Gastrocnemius medialis (tissue), 4 donors: ENCODE results near the gene UPF2. TPM values are rescaled to one million over a fixed set of nuclear protein-coding genes. Genes with fewer than 3 reads are reported as not detected.

Source experiments
- ATAC-seq, 2 donors: fragments of 150-250 bp; one replicate each; pipeline ENCODE4 v1.9.1; 2016
- DNase-seq, 2 donors: peaks; one replicate each; pipeline ENCODE4 v3.0.0-alpha.2; 2019
- H3K27ac ChIP-seq, 4 donors: fragments of 200-600 bp; sonication (generic); 1 replicate in 1 of 4; 2 replicates in 3 of 4; pipeline ENCODE4 v1.5.1; 2016 to 2018; ENCODE audit warnings: mild to moderate bottlenecking in 2 of 4, moderate library complexity in 1 of 4
- H3K27me3 ChIP-seq, 3 donors: fragments of 200-600 bp; sonication (generic) in 2 of 3; 1 replicate in 1 of 3; 2 replicates in 2 of 3; pipeline versions ENCODE4 v1.5.1 to v1.6.0; 2016 to 2019; ENCODE audit warnings: mild to moderate bottlenecking in 1 of 3, moderate library complexity in 1 of 3
- H3K36me3 ChIP-seq, 2 donors: fragments of 200-600 bp; sonication (generic) in 1 of 2; one replicate each; pipeline ENCODE4 v1.5.1; 2017 to 2018
- H3K4me1 ChIP-seq, 2 donors: fragments of 200-600 bp; sonication (generic) in 1 of 2; one replicate each; pipeline ENCODE4 v1.5.1; 2016 to 2017; ENCODE audit warnings: mild to moderate bottlenecking in 2 of 2
- H3K4me3 ChIP-seq, 4 donors: fragments of 200-600 bp; sonication (generic) in 3 of 4; 1 replicate in 1 of 4; 2 replicates in 3 of 4; pipeline ENCODE4 v1.5.1; 2016 to 2019; ENCODE audit warnings: mild to moderate bottlenecking in 2 of 4
- H3K9me3 ChIP-seq, 3 donors: fragments of 200-600 bp; sonication (generic) in 2 of 3; 1 replicate in 1 of 3; 2 replicates in 2 of 3; pipeline ENCODE4 v1.5.1; 2016 to 2019
- POLR2A ChIP-seq, 2 donors: fragments of 450-650 bp; IDR thresholded peaks; one replicate each; pipeline ENCODE4 v1.6.1; 2017; ENCODE audit warnings: antibody characterized with exemption in 2 of 2, mild to moderate bottlenecking in 2 of 2, moderate library complexity in 2 of 2
- in situ Hi-C, 4 donors: fragments of 200-750 bp; cut with MboI; loops; one replicate each; pipeline versions ENCODE4 v1.15.0 to v1.8.0; 2017; ENCODE audit warnings: low sequenced_read_pairs in 4 of 4
- intact Hi-C: fragments of 100-400 bp; cut with DNase I; formaldehyde crosslinking; loops from one replicate; pipeline ENCODE4 v1.15.1; 2023; ENCODE audit warnings: low total_unique reads
- total RNA-seq, 4 donors: library from RNA; depleted of rRNA; stranded (reverse); fragments of >200 nt; gene quantifications; one replicate each; pipeline versions ENCODE4 v1.1.0 to v1.2.3, GENCODE V29; 2016
- TF ChIP-seq, protein P1 (sequence below), 5 experiments: fragments of 450-650 bp in 3 of 5; fragments of 200-600 bp in 2 of 5; sonication (generic) in 2 of 5; IDR thresholded peaks in 4 of 5; conservative IDR thresholded peaks in 1 of 5; 1 replicate in 4 of 5; 2 replicates in 1 of 5; pipeline ENCODE4 v1.5.1; 2016 to 2019; ENCODE audit warnings: antibody characterized with exemption in 5 of 5, mild to moderate bottlenecking in 3 of 5, moderate library complexity in 3 of 5

The UPF2 gene
- total RNA-seq, 4 donors from 2014 or later = 22.9 to 30.7 (median 26.4) TPM

DNA sequence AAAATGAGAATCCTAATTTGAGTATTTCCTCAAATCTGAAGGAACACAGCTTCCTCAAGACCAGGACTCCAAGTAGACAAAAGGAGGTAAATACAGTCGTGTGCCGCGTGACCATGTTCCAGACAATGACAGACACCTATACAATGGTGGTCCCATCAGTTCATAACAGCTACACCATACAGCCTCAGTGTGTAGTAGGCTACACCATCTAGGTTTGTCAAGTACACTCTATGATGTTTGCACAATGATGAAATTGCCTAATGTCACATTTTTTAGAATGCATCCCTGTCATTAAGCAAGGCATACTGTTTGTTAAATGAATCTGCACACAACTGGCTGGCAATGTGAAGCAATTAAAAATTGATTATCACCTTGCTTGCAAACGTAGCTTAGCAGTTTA lies 111.6 kb downstream of the UPF2 start:
- Histone ChIP-seq H3K4me3 (no peak overlapping the region), H3K9me3 (no peaks in the 10 kb centered on the region), H3K27me3 (no peaks in the 10 kb centered on the region), H3K36me3 (peaks cover 7 to 78% of the 10 kb centered on the region in 2 donors), H3K27ac (no peak overlapping the region), H3K4me1 (no peaks in the 10 kb centered on the region)
- DNase-seq = no peak
- no peak for TF ChIP-seq POLR2A (IDR thresholded peaks at IDR 0.05)
- TF ChIP-seq, protein P1, sequence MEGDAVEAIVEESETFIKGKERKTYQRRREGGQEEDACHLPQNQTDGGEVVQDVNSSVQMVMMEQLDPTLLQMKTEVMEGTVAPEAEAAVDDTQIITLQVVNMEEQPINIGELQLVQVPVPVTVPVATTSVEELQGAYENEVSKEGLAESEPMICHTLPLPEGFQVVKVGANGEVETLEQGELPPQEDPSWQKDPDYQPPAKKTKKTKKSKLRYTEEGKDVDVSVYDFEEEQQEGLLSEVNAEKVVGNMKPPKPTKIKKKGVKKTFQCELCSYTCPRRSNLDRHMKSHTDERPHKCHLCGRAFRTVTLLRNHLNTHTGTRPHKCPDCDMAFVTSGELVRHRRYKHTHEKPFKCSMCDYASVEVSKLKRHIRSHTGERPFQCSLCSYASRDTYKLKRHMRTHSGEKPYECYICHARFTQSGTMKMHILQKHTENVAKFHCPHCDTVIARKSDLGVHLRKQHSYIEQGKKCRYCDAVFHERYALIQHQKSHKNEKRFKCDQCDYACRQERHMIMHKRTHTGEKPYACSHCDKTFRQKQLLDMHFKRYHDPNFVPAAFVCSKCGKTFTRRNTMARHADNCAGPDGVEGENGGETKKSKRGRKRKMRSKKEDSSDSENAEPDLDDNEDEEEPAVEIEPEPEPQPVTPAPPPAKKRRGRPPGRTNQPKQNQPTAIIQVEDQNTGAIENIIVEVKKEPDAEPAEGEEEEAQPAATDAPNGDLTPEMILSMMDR (IDR thresholded peaks at IDR 0.05 in 4 of 5, conservative IDR thresholded peaks at IDR 0.05 in 1 of 5) = no peak
- ATAC-seq = no peak
- intact Hi-C loops = no loop called here
- in situ Hi-C loops = no loop called here

DNA sequence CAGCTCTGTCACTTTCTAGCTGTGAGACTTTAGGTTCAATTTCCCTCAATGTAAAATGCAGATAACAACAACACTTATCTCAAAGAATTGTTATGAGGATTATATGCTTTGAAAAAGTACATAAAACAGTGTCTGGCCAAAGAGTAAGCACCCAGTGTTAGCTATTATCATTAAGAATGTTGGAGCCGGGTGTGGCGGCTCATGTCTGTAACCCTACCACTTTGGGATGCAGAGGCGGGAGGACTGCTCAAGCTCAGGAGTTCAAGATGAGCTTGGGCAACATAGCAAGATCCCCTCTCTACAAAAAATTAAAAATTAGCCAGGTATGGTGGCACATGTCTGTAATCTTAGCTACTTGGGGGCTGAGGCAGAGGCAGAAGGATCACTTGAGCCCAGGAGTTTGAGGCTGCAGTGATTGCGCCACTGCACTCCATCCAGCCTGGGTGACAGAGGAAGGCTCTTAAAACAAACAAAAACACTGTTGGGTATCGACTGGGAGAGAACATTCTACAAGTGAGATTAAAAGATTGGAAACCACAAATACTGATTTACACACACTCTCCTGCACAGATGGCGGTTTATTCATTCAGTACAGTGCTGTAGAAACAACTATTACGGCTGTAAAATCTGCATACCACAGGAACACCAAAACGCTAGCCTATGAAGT lies 112.2 kb downstream of the UPF2 start:
- H3K27me3 ChIP-seq = no peaks in the 10 kb centered on the region
- H3K4me1 ChIP-seq = no peaks in the 10 kb centered on the region
- in situ Hi-C loops (no loop called here), intact Hi-C loops (no loop called here)
- TF ChIP-seq POLR2A (IDR thresholded peaks at IDR 0.05) = no peak
- TF ChIP-seq, protein P1 (IDR thresholded peaks at IDR 0.05 in 4 of 5, conservative IDR thresholded peaks at IDR 0.05 in 1 of 5) = no peak
- no peak for ATAC-seq
- peaks cover 3 to 78% of the 10 kb centered on the region in 2 donors for H3K36me3 ChIP-seq
- no peaks in the 10 kb centered on the region for H3K9me3 ChIP-seq
- no peak for DNase-seq
- no peak overlapping the region for H3K4me3 ChIP-seq
- no peak overlapping the region for H3K27ac ChIP-seq

DNA sequence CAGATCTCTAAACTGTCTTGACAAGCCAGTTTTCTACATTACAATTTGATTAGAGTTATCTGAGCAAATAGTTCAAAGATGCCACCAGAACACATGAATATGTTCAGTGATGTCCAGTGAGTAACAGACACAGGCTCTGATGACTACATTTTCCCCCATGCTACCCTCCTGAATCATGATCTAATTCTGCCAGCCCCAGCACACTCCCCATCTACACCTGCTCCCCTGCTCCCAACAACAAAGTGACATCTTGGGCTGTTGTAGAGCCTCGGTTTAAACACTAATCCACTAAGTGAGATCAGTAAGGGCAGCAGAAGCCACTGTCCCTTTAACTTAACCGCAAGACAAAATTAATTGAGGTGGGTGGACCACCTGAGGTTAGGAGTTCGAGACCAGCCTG lies 114.9 kb downstream of the UPF2 start:
- no peak overlapping the region for H3K27ac ChIP-seq
- no peak for DNase-seq
- in situ Hi-C loops = no loop called here

DNA sequence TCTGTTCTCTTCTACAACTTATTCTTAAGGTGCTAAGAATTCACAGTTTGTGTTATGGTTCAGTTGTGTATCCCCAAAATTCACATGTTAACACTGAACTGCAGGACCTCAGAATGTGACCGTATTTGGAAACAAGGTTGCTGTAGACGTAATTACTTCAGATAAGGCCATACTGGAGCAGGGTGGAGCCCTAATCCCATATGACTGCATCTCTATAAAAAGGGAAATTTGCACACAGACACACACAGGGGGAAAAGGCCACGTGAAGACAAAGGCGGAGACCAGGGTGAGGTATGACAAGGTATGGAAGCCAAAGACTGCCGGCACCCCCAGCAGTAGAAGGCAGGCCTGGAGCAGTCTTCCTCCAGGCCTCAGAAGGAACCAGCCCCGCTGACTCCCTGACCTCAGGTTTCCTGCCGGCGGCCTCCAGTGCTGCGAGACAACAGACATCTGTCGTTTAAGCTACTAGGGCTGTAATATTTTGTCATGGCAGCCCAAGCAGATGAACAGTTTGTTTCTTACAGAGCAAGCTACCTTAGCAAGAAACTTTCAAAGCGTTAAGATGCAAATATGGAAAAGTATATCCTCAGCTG lies 120.7 kb downstream of the UPF2 start:
- DNase-seq = no peak
- no peak for ATAC-seq
- H3K4me3 ChIP-seq = no peak overlapping the region
- no peak overlapping the region for H3K27ac ChIP-seq
- H3K27me3 ChIP-seq = no peaks in the 10 kb centered on the region
- H3K36me3 ChIP-seq = peaks cover 0 to 56% of the 10 kb centered on the region in 2 donors
- in situ Hi-C loops (no loop called here), intact Hi-C loops (no loop called here)
- H3K4me1 ChIP-seq = no peaks in the 10 kb centered on the region
- no peaks in the 10 kb centered on the region for H3K9me3 ChIP-seq
- TF ChIP-seq, protein P1 (IDR thresholded peaks at IDR 0.05 in 4 of 5, conservative IDR thresholded peaks at IDR 0.05 in 1 of 5) = no peak
- TF ChIP-seq POLR2A (IDR thresholded peaks at IDR 0.05) = no peak

More for the DNA sequence above, 114.9 kb downstream of the UPF2 start:
- H3K4me1 ChIP-seq = no peaks in the 10 kb centered on the region
- no peaks in the 10 kb centered on the region for H3K27me3 ChIP-seq
- H3K4me3 ChIP-seq = no peak overlapping the region
- intact Hi-C loops = no loop called here
- TF ChIP-seq POLR2A (IDR thresholded peaks at IDR 0.05) = no peak
- TF ChIP-seq, protein P1 (IDR thresholded peaks at IDR 0.05 in 4 of 5, conservative IDR thresholded peaks at IDR 0.05 in 1 of 5) = no peak
- no peak for ATAC-seq
- H3K36me3 ChIP-seq = peaks cover 3 to 81% of the 10 kb centered on the region in 2 donors
- no peaks in the 10 kb centered on the region for H3K9me3 ChIP-seq
